ENCODE measurements around the gene EXOSC3. TPM values are rescaled to one million over a fixed set of nuclear protein-coding genes. Genes with fewer than 3 reads are reported as not detected.

The EXOSC3 gene
- total RNA-seq, 2 donors from 2014 or later = 18.3 to 25.3 TPM

DNA sequence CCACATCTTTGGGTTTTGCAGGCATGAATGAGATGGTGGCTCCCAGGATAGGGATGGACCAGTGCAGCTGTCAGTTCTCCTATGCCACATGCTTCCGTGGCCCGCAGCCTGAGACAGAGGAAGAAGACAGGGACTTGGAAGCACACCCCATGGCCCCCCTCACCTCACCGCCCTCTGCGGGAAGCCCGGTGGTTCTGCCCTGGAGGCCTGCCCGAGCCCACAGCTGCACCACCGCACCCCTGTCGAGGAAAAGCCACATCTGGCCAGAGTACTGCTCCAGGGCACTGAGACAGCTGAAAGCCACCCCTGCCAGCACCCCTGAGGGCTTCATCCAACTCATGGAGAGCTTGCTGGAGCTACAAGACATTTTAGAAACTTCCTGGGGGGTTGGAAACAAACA, 38.9 kb downstream of the EXOSC3 start:
- no peak for DNase-seq (ENCODE audit: low spot score)
- intact Hi-C loops (cut with DNase I) = loop anchor here in 1 of 2 donors (10.0 kb wide), 1 partner anchor 619 kb away; no protein-coding TSS in a partner anchor

DNA sequence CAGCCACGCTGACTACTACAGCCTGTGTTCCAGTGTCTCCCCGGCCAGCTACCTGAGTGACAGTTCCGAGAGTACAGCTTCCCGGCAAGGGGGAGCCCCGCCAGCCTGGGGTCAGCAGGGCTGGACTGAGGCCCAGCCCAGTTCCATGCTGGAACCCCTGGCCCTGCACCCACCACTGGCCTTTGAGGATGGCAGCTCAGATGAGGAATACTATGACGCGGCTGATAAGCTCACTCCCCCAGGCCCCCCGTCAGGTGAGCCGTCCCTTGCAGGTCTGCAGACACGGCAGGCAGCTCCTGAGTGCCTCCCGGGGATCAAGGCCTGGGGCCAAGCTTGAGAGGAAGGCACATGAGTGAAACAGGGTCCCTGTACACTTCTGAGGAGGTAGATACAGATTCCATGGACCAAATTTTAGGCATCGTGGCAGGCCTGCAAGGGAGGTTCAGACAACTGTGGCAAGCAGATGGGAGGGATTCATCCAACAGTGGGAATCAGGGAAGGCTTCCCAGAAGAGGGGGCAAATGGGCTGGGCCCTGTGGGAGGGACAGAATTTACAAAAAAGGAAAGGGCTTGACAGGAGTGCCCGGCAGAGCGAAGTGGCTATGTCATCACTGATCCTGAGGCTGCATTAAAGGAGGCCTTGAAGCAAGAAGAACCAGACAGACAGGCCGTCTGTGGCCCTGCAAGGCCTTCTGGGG, 44.1 kb downstream of the EXOSC3 start:
- intact Hi-C loops (cut with DNase I) = loop anchor here in 1 of 2 donors (10.0 kb wide), 1 partner anchor 624 kb away; no protein-coding TSS in a partner anchor
- DNase-seq (ENCODE audit: low spot score) = no peak

- intact Hi-C loops (cut with DNase I) = loop anchor here in 1 of 2 donors (10.0 kb wide), 1 partner anchor 625 kb away; no protein-coding TSS in a partner anchor
Measured at GRCh38 chr9:37740128-37740527, 44.7 kb downstream of the EXOSC3 start.

GRCh38 chr9:37739222-37739621, 45.6 kb downstream of the EXOSC3 start:
- intact Hi-C loops (cut with DNase I) = no loop called here
- DNase-seq (ENCODE audit: low spot score) = peak; percentile 48

More at GRCh38 chr9:37740128-37740527, 44.7 kb downstream of the EXOSC3 start:
- no peak for DNase-seq (ENCODE audit: low spot score)

DNA sequence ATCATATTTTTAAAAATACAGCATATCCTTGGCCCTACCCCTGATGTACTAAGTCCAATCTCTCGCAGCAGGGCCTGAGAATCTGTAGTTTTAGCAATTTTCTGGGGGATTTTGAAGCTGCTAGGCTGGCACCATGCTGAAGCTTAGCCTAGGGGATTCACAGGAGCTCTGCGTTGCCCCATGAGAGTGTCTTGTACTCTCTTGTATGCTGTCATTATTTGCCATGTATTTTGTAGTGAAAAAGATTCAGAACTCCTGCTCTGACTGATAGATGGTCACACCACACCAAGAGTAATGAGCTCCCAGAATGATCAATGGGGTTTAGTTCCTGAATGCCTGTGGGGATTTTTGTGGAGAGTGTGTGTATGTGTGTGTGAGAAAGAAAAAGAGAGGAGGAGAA, 51.9 kb downstream of the EXOSC3 start:
- intact Hi-C loops (cut with DNase I) = loop anchor here in 1 of 2 donors (5.0 kb wide), 1 partner anchor 51 kb away; no protein-coding TSS in a partner anchor
- no peak for DNase-seq (ENCODE audit: low spot score)

GRCh38 chr9:37732086-37732741, 52.6 kb downstream of the EXOSC3 start:
- DNase-seq (ENCODE audit: low spot score) = no peak
- intact Hi-C loops (cut with DNase I) = loop anchor here in 1 of 2 donors (5.0 kb wide), 1 partner anchor 50 kb away; no protein-coding TSS in a partner anchor

GRCh38 chr9:37730839-37731238, 54.0 kb downstream of the EXOSC3 start:
- intact Hi-C loops (cut with DNase I) = loop anchor here in 1 of 2 donors (5.0 kb wide), 1 partner anchor 49 kb away; no protein-coding TSS in a partner anchor
- DNase-seq (ENCODE audit: low spot score) = no peak

DNA sequence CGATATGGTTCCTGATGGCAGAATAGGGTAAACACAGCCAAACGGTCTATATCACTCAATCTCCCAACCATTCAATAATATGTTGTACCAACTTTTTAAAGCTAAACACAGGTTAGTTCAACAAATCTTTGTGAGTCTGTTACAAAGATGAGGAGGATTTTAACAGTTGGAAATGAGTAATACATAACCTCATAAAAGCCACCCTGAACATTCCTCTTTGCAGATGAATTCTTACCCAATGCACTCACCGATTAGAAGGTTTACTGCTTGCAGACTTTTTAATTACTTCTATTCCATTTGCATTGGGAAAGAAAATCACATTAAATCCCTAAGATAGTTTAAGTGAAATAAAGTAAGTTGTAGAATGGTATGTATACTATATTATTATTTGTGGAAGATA, 54.6 kb downstream of the EXOSC3 start:
- no peak for DNase-seq (ENCODE audit: low spot score)

More for the DNA sequence above, 54.6 kb downstream of the EXOSC3 start:
- intact Hi-C loops (cut with DNase I) = loop anchor here in 1 of 2 donors (5.0 kb wide), 1 partner anchor 48 kb away; no protein-coding TSS in a partner anchor

Other genes starting within 250 kb of the EXOSC3 start
- 1 to 10 TPM; 5.4 to 6.1 TPM for gene FBXO10, start 208.7 kb downstream of the EXOSC3 start, total RNA-seq
- gene TOMM5, start 192.5 kb downstream of the EXOSC3 start, total RNA-seq = 10 to 100 TPM; 55.9 to 62.9 TPM
- under 1 TPM in 1 of 2 donors, not detected in 1; 0.05 TPM for gene FRMPD1, start 134.1 kb downstream of the EXOSC3 start, total RNA-seq
- gene TRMT10B, start 31.3 kb downstream of the EXOSC3 start, total RNA-seq = 1 to 10 TPM; 7.4 to 9.9 TPM
- gene DCAF10, start 15.7 kb upstream of the EXOSC3 start, total RNA-seq = 10 to 100 TPM; 23.2 to 27.7 TPM
- 10 to 100 TPM; 28.1 to 28.6 TPM for gene SLC25A51, start 119.1 kb upstream of the EXOSC3 start, total RNA-seq